Adipocyte (in vitro differentiated cells): Measurements from ENCODE around the gene PLEKHF1.

ENCODE experiments used
- DNase-seq: peaks from one replicate; pipeline ENCODE4 v3.0.0-alpha.2; 2015; ENCODE audit warnings: low read depth
- H3K27me3 ChIP-seq: replicated peaks from 2 replicates; pipeline ENCODE4 v1.7.0; 2013; ENCODE audit warnings: mild to moderate bottlenecking, low read length, moderate library complexity; ENCODE audit not compliant: control insufficient read depth, insufficient read depth
- H3K36me3 ChIP-seq: 2 replicates; pipeline ENCODE4 v1.7.0; 2013; ENCODE audit warnings: low read length, mild to moderate bottlenecking, moderate library complexity; ENCODE audit not compliant: control insufficient read depth, insufficient read depth, severe bottlenecking
- H3K4me1 ChIP-seq: 2 replicates; pipeline ENCODE4 v1.7.0; 2013; ENCODE audit warnings: mild to moderate bottlenecking, low read length, moderate library complexity; ENCODE audit not compliant: control insufficient read depth, insufficient read depth
- H3K4me3 ChIP-seq: 2 replicates; pipeline ENCODE4 v1.7.0; 2013; ENCODE audit warnings: mild to moderate bottlenecking, low read length, moderate library complexity
- H3K9ac ChIP-seq: 2 replicates; pipeline ENCODE4 v1.7.0; 2013; ENCODE audit warnings: mild to moderate bottlenecking, low read length, moderate library complexity
- H3K9me3 ChIP-seq: 2 replicates; pipeline ENCODE4 v1.7.0; 2013; ENCODE audit warnings: mild to moderate bottlenecking, low read length, moderate library complexity; ENCODE audit not compliant: control insufficient read depth

Gene PLEKHF1

GRCh38 chr19:29711584-29712132, 46.4 kb downstream of the PLEKHF1 start:
- no peaks in the 10 kb centered on the region for H3K27me3 ChIP-seq
- peaks cover 66% of the 10 kb centered on the region for H3K4me1 ChIP-seq
- DNase-seq = no peak
- H3K36me3 ChIP-seq = peaks cover 9% of the 10 kb centered on the region
- H3K9me3 ChIP-seq = no peaks in the 10 kb centered on the region
- peak overlapping the region; percentile 5 for H3K9ac ChIP-seq
- no peak overlapping the region for H3K4me3 ChIP-seq

GRCh38 chr19:29712744-29713516, 47.7 kb downstream of the PLEKHF1 start:
- Histone ChIP-seq H3K36me3 (no peaks in the 10 kb centered on the region), H3K9me3 (no peaks in the 10 kb centered on the region), H3K4me1 (peaks cover 56% of the 10 kb centered on the region), H3K9ac (peak overlapping the region; percentile 77), H3K4me3 (peak overlapping the region; percentile 81), H3K27me3 (no peaks in the 10 kb centered on the region)
- DNase-seq = no peak

GRCh38 chr19:29714371-29714952, 49.2 kb downstream of the PLEKHF1 start:
- no peaks in the 10 kb centered on the region for H3K9me3 ChIP-seq
- no peaks in the 10 kb centered on the region for H3K27me3 ChIP-seq
- H3K9ac ChIP-seq = peak overlapping the region; percentile 95
- H3K36me3 ChIP-seq = no peaks in the 10 kb centered on the region
- H3K4me1 ChIP-seq = peaks cover 41% of the 10 kb centered on the region
- DNase-seq = no peak
- H3K4me3 ChIP-seq = peak overlapping the region; percentile 92

- DNase-seq = peak; percentile 76
These were observed 49.9 kb downstream of the PLEKHF1 start, which contains the start of gene C19orf12 for GRCh38 chr19:29714953-29715700. Gene C19orf12 (minus strand): TSS chr19:29715261. CDS start chr19:29708413, 6,848 bp downstream.

GRCh38 chr19:29715701-29716581, 50.7 kb downstream of the PLEKHF1 start:
- Histone ChIP-seq H3K4me3 (peak overlapping the region; percentile 92), H3K4me1 (peaks cover 33% of the 10 kb centered on the region), H3K9me3 (no peaks in the 10 kb centered on the region)

More at GRCh38 chr19:29714953-29715700, 49.9 kb downstream of the PLEKHF1 start, which contains the start of gene C19orf12:
- no peaks in the 10 kb centered on the region for H3K9me3 ChIP-seq
- peak within 1 kb of the TSS; percentile 92 for H3K4me3 ChIP-seq
- H3K4me1 ChIP-seq = peaks cover 35% of the 10 kb centered on the region
- H3K9ac ChIP-seq = peak within 1 kb of the TSS; percentile 95
- H3K36me3 ChIP-seq = no peaks in the 10 kb centered on the region
- no peaks in the 10 kb centered on the region for H3K27me3 ChIP-seq

GRCh38 chr19:29717051-29717450, 51.8 kb downstream of the PLEKHF1 start:
- H3K4me1 ChIP-seq = peaks cover 27% of the 10 kb centered on the region
- no peaks in the 10 kb centered on the region for H3K9me3 ChIP-seq
- H3K27me3 ChIP-seq = no peaks in the 10 kb centered on the region
- no peak for DNase-seq
- no peaks in the 10 kb centered on the region for H3K36me3 ChIP-seq
- H3K4me3 ChIP-seq = no peak overlapping the region
- H3K9ac ChIP-seq = peak overlapping the region; percentile 11

More at GRCh38 chr19:29715701-29716581, 50.7 kb downstream of the PLEKHF1 start:
- Histone ChIP-seq H3K9ac (peak overlapping the region; percentile 95), H3K27me3 (no peaks in the 10 kb centered on the region), H3K36me3 (no peaks in the 10 kb centered on the region)
- no peak for DNase-seq

GRCh38 chr19:29724102-29724641, 58.9 kb downstream of the PLEKHF1 start:
- DNase-seq = peak; percentile 47
- Histone ChIP-seq H3K27me3 (peaks cover 56% of the 10 kb centered on the region), H3K9me3 (no peaks in the 10 kb centered on the region), H3K36me3 (no peaks in the 10 kb centered on the region), H3K4me1 (peaks cover 4% of the 10 kb centered on the region), H3K9ac (peak overlapping the region; percentile 51), H3K4me3 (peak overlapping the region; percentile 69)

GRCh38 chr19:29724746-29725145, 59.5 kb downstream of the PLEKHF1 start:
- H3K4me1 ChIP-seq = peaks cover 4% of the 10 kb centered on the region
- H3K9me3 ChIP-seq = no peaks in the 10 kb centered on the region
- no peak for DNase-seq
- no peak overlapping the region for H3K9ac ChIP-seq
- H3K36me3 ChIP-seq = no peaks in the 10 kb centered on the region
- H3K4me3 ChIP-seq = peak overlapping the region; percentile 69
- H3K27me3 ChIP-seq = peaks cover 62% of the 10 kb centered on the region
